Endothelial cell of umbilical vein (primary cell): ENCODE results near the gene FSD1L. TPM values are rescaled to one million over a fixed set of nuclear protein-coding genes. Genes with fewer than 3 reads are reported as not detected.

Experiments used
- BruUV-seq: library from RNA; stranded (reverse); fragments of 400-500 nt; replicated peaks from 2 replicates; lab custom pipeline; 2021; lab: Mats Ljungman, UMichigan
- CTCF ChIA-PET: fragments of 300-600, 350-600 bp; sonication (Branson Sonifier 250); formaldehyde crosslinking; loops from one replicate; lab custom pipeline; 2021; ENCODE audit warnings: antibody characterized with exemption, inconsistent platforms; lab: Charles Lee
- POLR2A ChIA-PET: fragments of 300-600, 350-600 bp; sonication (Branson Sonifier 250); formaldehyde crosslinking; loops from one replicate; lab custom pipeline; 2021; ENCODE audit warnings: antibody characterized with exemption, inconsistent platforms; lab: Charles Lee
- DNase-seq: peaks from one replicate; pipeline ENCODE4 v3.0.0-alpha.2; 2011; ENCODE audit warnings: low read depth, low spot score
- FAIRE-seq: peaks from 2 replicates; lab custom pipeline; 2011; peaks lifted over from hg19 to GRCh38; lab: Jason Lieb, UNC
- H2AFZ ChIP-seq: 2 replicates; pipeline ENCODE4 v1.6.0; 2012; ENCODE audit warnings: low read depth, low read length, control low read depth, inconsistent platforms
- H3K27ac ChIP-seq: 2 replicates; pipeline ENCODE4 v1.5.1; 2011; ENCODE audit warnings: low read depth, mild to moderate bottlenecking, control low read depth, low read length, moderate library complexity; ENCODE audit not compliant: insufficient read depth
- H3K27me3 ChIP-seq, 2 experiments: 2 replicates each; pipeline versions ENCODE4 v1.6.0 to v1.6.1; 2011; ENCODE audit warnings: low read length in 2 of 2, mixed read lengths in 1 of 2; ENCODE audit not compliant: control insufficient read depth in 2 of 2, insufficient read depth in 2 of 2
- H3K36me3 ChIP-seq, 2 experiments: 2 replicates in 1 of 2; 3 replicates in 1 of 2; pipeline ENCODE4 v1.5.1; 2011; ENCODE audit warnings: low read length in 2 of 2, mild to moderate bottlenecking in 1 of 2, moderate library complexity in 1 of 2; ENCODE audit not compliant: control insufficient read depth in 2 of 2, insufficient read depth in 2 of 2; ENCODE audit errors: extremely low read depth in 1 of 2
- H3K4me1 ChIP-seq: 3 replicates; pipeline ENCODE4 v1.5.1; 2011; ENCODE audit warnings: mild to moderate bottlenecking, low read length; ENCODE audit not compliant: control insufficient read depth, insufficient read depth; ENCODE audit errors: extremely low read depth
- H3K4me2 ChIP-seq: 2 replicates; pipeline ENCODE4 v1.6.1; 2011; ENCODE audit warnings: low read length, control low read depth, mixed read lengths; ENCODE audit not compliant: insufficient read depth
- H3K4me3 ChIP-seq, 3 experiments: fragments of 200-600 bp in 1 of 3; sonication (generic), shearing (Covaris generic) in 1 of 3; replicated peaks in 1 of 3; 2 replicates each; pipeline ENCODE4 v1.5.1; 2011 to 2016; ENCODE audit warnings: control low read depth in 3 of 3, low read length in 3 of 3, mild to moderate bottlenecking in 2 of 3, inconsistent platforms in 1 of 3, low read depth in 1 of 3, moderate library complexity in 1 of 3; ENCODE audit not compliant: insufficient read depth in 1 of 3
- H3K79me2 ChIP-seq: 2 replicates; pipeline ENCODE4 v1.6.0; 2012; ENCODE audit warnings: low read length, inconsistent platforms; ENCODE audit not compliant: control insufficient read depth, insufficient read depth
- H3K9ac ChIP-seq: replicated peaks from 2 replicates; pipeline ENCODE3; 2011; ENCODE audit warnings: low read length, control low read depth; ENCODE audit not compliant: insufficient read depth; ENCODE audit errors: extremely low read depth
- H3K9me1 ChIP-seq: replicated peaks from 3 replicates; pipeline ENCODE4 v1.6.0; 2011; ENCODE audit warnings: mild to moderate bottlenecking, low read length; ENCODE audit not compliant: control insufficient read depth, insufficient read depth; ENCODE audit errors: extremely low read depth
- H3K9me3 ChIP-seq: replicated peaks from 2 replicates; pipeline ENCODE4 v1.5.1; 2012; ENCODE audit warnings: low read length, inconsistent platforms; ENCODE audit not compliant: control insufficient read depth, insufficient read depth
- H4K20me1 ChIP-seq: replicated peaks from 2 replicates; pipeline ENCODE3; 2011; ENCODE audit warnings: mild to moderate bottlenecking, low read length; ENCODE audit not compliant: control insufficient read depth, insufficient read depth; ENCODE audit errors: extremely low read depth
- FOS ChIP-seq: IDR thresholded peaks from 2 replicates; pipeline ENCODE4 v1.6.1; 2011; ENCODE audit warnings: mild to moderate bottlenecking, low read length, moderate library complexity, borderline replicate concordance; ENCODE audit not compliant: insufficient read depth
- GATA2 ChIP-seq: IDR thresholded peaks from 2 replicates; pipeline ENCODE4 v1.7.0; 2011; ENCODE audit warnings: low read depth, mild to moderate bottlenecking, moderate library complexity, mixed read lengths, low read length; ENCODE audit not compliant: insufficient read length, insufficient read depth
- JUN ChIP-seq: IDR thresholded peaks from 2 replicates; pipeline ENCODE4 v1.6.1; 2011; ENCODE audit warnings: borderline replicate concordance, low read depth; ENCODE audit not compliant: insufficient read length, insufficient read depth
- POLR2A ChIP-seq: IDR thresholded peaks from 2 replicates; pipeline ENCODE4 v1.6.1; 2012; ENCODE audit warnings: low read depth, mild to moderate bottlenecking, control low read depth, low read length
- POLR2AphosphoS5 ChIP-seq: IDR thresholded peaks from 2 replicates; pipeline ENCODE4 v1.6.1; 2012; ENCODE audit warnings: low read depth, mild to moderate bottlenecking, control low read depth, low read length, moderate library complexity; ENCODE audit not compliant: insufficient read depth
- dilution Hi-C: fragments of 300-500 bp; cut with MboI; formaldehyde crosslinking; loops from one replicate; pipeline ENCODE4 v1.15.0; 2019; ENCODE audit warnings: low sequenced_read_pairs; ENCODE audit not compliant: extremely low pct_ligation_motif_present
- intact Hi-C: fragments of 100-400 bp; cut with micrococcal nuclease; formaldehyde crosslinking; loops from one replicate; pipeline ENCODE4 v1.10.0; 2022
- polyA plus RNA-seq, 4 experiments: library from polyadenylated mRNA; depleted of rRNA in 3 of 4; stranded (reverse) in 3 of 4; unstranded in 1 of 4; fragments of >200 nt; gene quantifications; 2 replicates each; pipeline versions ENCODE4 v1.2.1 to v1.2.3, GENCODE V29; 2011 to 2012; ENCODE audit warnings: missing spikeins in 1 of 4
- total RNA-seq: library from RNA; stranded (reverse); gene quantifications from 2 replicates; pipeline ENCODE4 v1.2.3, GENCODE V29; 2021

The FSD1L gene
- total and polyA plus RNA-seq, 2 donors (not counting 3 experiments of a cell fraction or from before 2014, with no cell fraction given): 0.69 to 8.5 TPM

- POLR2A ChIA-PET: no interaction called here
- dilution Hi-C loops: no loop called here
- no peak overlapping the region for H3K27ac ChIP-seq
Measured at GRCh38 chr9:105438141-105438806, 9.6 kb upstream of the FSD1L start.

DNA sequence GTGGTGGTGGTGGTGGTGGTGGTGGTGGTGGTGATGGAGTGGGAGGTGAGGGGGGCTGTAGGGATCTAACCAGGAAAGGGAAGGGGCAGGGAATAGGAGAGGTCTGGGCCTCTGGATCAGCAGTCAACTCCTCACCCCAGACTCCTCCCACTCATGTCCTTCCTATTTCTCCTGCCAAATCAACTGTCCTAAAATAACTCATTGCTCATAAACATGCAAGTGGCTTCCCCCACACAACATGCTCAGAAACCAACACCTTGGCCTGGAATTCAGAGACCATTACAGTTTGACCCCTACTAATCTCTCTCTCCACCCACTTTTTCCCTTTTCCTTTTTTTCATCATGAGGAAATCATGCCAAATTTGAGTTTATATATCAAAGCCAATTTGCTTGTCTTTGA is 8.4 kb upstream of the FSD1L start:
- POLR2A ChIA-PET: no interaction called here
- no peak for FAIRE-seq
- Histone ChIP-seq H3K4me3 (no peak overlapping the region), H3K27me3 (no peaks in the 10 kb centered on the region), H3K9me3 (no peaks in the 10 kb centered on the region), H3K27ac (no peak overlapping the region), H3K4me2 (no peak overlapping the region), H3K9me1 (no peaks in the 10 kb centered on the region), H3K4me1 (no peaks in the 10 kb centered on the region), H3K79me2 (no peaks in the 10 kb centered on the region), H3K9ac (no peak overlapping the region), H3K36me3 (no peaks in the 10 kb centered on the region), H2AFZ (no peak overlapping the region), H4K20me1 (no peaks in the 10 kb centered on the region)
- dilution Hi-C loops: no loop called here
- BruUV-seq: no TSS peak
- CTCF ChIA-PET: no interaction called here
- no peak for DNase-seq
- TF ChIP-seq POLR2AphosphoS5: no peak
- TF ChIP-seq GATA2: no peak
- no peak for TF ChIP-seq JUN
- TF ChIP-seq FOS: no peak
- no peak for TF ChIP-seq POLR2A
- intact Hi-C loops: no loop called here

More at GRCh38 chr9:105438141-105438806, 9.6 kb upstream of the FSD1L start:
- no peaks in the 10 kb centered on the region for H3K9me1 ChIP-seq
- H3K4me3 ChIP-seq: no peak overlapping the region
- H3K9ac ChIP-seq: no peak overlapping the region
- CTCF ChIA-PET: no interaction called here
- no peak for DNase-seq
- intact Hi-C loops: no loop called here
- TF ChIP-seq GATA2: no peak
- H3K4me2 ChIP-seq: no peak overlapping the region
- no peaks in the 10 kb centered on the region for H3K27me3 ChIP-seq
- BruUV-seq: no TSS peak
- H3K9me3 ChIP-seq: no peaks in the 10 kb centered on the region
- H3K36me3 ChIP-seq: no peaks in the 10 kb centered on the region
- no peak overlapping the region for H2AFZ ChIP-seq
- no peaks in the 10 kb centered on the region for H3K79me2 ChIP-seq
- H4K20me1 ChIP-seq: no peaks in the 10 kb centered on the region
- FAIRE-seq: no peak
- no peaks in the 10 kb centered on the region for H3K4me1 ChIP-seq
